ENCODE measurements around the gene CARD11.

Gene CARD11

GRCh38 chr7:2993868-2994267, 49.8 kb downstream of the CARD11 start:
- in situ Hi-C loops (cut with MboI; ENCODE audit: low pct_unique_long_range_greater_than_20kb, low sequenced_read_pairs, unreplicated experiment) = no loop called here
- DNase-seq (ENCODE audit: low spot score) = no peak

GRCh38 chr7:2993396-2993795, 50.3 kb downstream of the CARD11 start:
- no peak for DNase-seq (ENCODE audit: low spot score)
- in situ Hi-C loops (cut with MboI; ENCODE audit: low pct_unique_long_range_greater_than_20kb, low sequenced_read_pairs, unreplicated experiment) = no loop called here
- no peak for TF ChIP-seq CTCF (IDR thresholded peaks at IDR 0.05; ENCODE audit: extremely low read depth, insufficient read depth, missing control alignments)

More at GRCh38 chr7:2993868-2994267, 49.8 kb downstream of the CARD11 start:
- TF ChIP-seq CTCF (IDR thresholded peaks at IDR 0.05; ENCODE audit: extremely low read depth, insufficient read depth, missing control alignments) = no peak

- in situ Hi-C loops (cut with MboI; ENCODE audit: low pct_unique_long_range_greater_than_20kb, low sequenced_read_pairs, unreplicated experiment) = no loop called here
- no peak for TF ChIP-seq CTCF (IDR thresholded peaks at IDR 0.05; ENCODE audit: extremely low read depth, insufficient read depth, missing control alignments)
- DNase-seq (ENCODE audit: low spot score) = no peak
Observed at GRCh38 chr7:2990949-2991470, 52.7 kb downstream of the CARD11 start.

- TF ChIP-seq CTCF (IDR thresholded peaks at IDR 0.05; ENCODE audit: extremely low read depth, insufficient read depth, missing control alignments) = no peak
- no peak for DNase-seq (ENCODE audit: low spot score)
- in situ Hi-C loops (cut with MboI; ENCODE audit: low pct_unique_long_range_greater_than_20kb, low sequenced_read_pairs, unreplicated experiment) = no loop called here
Observed at GRCh38 chr7:2986561-2986960, 57.1 kb downstream of the CARD11 start.

GRCh38 chr7:2985866-2986265, 57.8 kb downstream of the CARD11 start:
- no peak for TF ChIP-seq CTCF (IDR thresholded peaks at IDR 0.05; ENCODE audit: extremely low read depth, insufficient read depth, missing control alignments)
- in situ Hi-C loops (cut with MboI; ENCODE audit: low pct_unique_long_range_greater_than_20kb, low sequenced_read_pairs, unreplicated experiment) = no loop called here
- no peak for DNase-seq (ENCODE audit: low spot score)

- TF ChIP-seq CTCF (IDR thresholded peaks at IDR 0.05; ENCODE audit: extremely low read depth, insufficient read depth, missing control alignments) = no peak
- in situ Hi-C loops (cut with MboI; ENCODE audit: low pct_unique_long_range_greater_than_20kb, low sequenced_read_pairs, unreplicated experiment) = no loop called here
Observed at GRCh38 chr7:2984091-2984490, 59.6 kb downstream of the CARD11 start.

GRCh38 chr7:2983586-2983985, 60.1 kb downstream of the CARD11 start:
- TF ChIP-seq CTCF (IDR thresholded peaks at IDR 0.05; ENCODE audit: extremely low read depth, insufficient read depth, missing control alignments) = no peak
- in situ Hi-C loops (cut with MboI; ENCODE audit: low pct_unique_long_range_greater_than_20kb, low sequenced_read_pairs, unreplicated experiment) = no loop called here
- DNase-seq (ENCODE audit: low spot score) = no peak

More at GRCh38 chr7:2984091-2984490, 59.6 kb downstream of the CARD11 start:
- DNase-seq (ENCODE audit: low spot score) = no peak

All from GM13977 (cell line).